NCI-H1694 treated with DMSO at 0.1 percent for 48 hours (cell line): Measurements from ENCODE around the gene NIPAL1.

Experiments
- DNase-seq: peaks from one replicate; lab custom pipeline; 2025; lab: John Stamatoyannopoulos, UW

Gene NIPAL1

GRCh38 chr4:48027653-48028052 lies 11.1 kb downstream of the NIPAL1 start:
- no peak for DNase-seq

GRCh38 chr4:48028696-48029095 lies 12.1 kb downstream of the NIPAL1 start:
- DNase-seq: no peak

GRCh38 chr4:48030470-48030869 lies 13.9 kb downstream of the NIPAL1 start:
- no peak for DNase-seq

GRCh38 chr4:48031802-48032525 lies 15.4 kb downstream of the NIPAL1 start:
- no peak for DNase-seq

- DNase-seq: no peak
Observed at GRCh38 chr4:48032721-48033120, 16.1 kb downstream of the NIPAL1 start.

GRCh38 chr4:48033412-48033811 lies 16.8 kb downstream of the NIPAL1 start:
- DNase-seq: no peak

GRCh38 chr4:48033825-48034413 lies 17.3 kb downstream of the NIPAL1 start:
- DNase-seq: no peak

- no peak for DNase-seq
Observed at GRCh38 chr4:48035952-48036351, 19.4 kb downstream of the NIPAL1 start.

- DNase-seq: no peak
Observed at GRCh38 chr4:48037117-48037462, 20.5 kb downstream of the NIPAL1 start.

- no peak for DNase-seq
Observed at GRCh38 chr4:48038666-48039065, 22.1 kb downstream of the NIPAL1 start.

GRCh38 chr4:48039561-48039960 lies 23.0 kb downstream of the NIPAL1 start:
- no peak for DNase-seq

GRCh38 chr4:48041535-48042137 lies 25.1 kb downstream of the NIPAL1 start:
- DNase-seq: no peak

- no peak for DNase-seq
Observed at GRCh38 chr4:48042979-48043461, 26.4 kb downstream of the NIPAL1 start.

GRCh38 chr4:48043504-48043903 lies 26.9 kb downstream of the NIPAL1 start:
- no peak for DNase-seq

- DNase-seq: no peak
Observed at GRCh38 chr4:48044298-48044697, 27.7 kb downstream of the NIPAL1 start.

- no peak for DNase-seq
Observed at GRCh38 chr4:48046059-48046458, 29.5 kb downstream of the NIPAL1 start.

GRCh38 chr4:48047421-48047844 lies 30.9 kb downstream of the NIPAL1 start:
- no peak for DNase-seq

- DNase-seq: no peak
Observed at GRCh38 chr4:48047896-48048295, 31.3 kb downstream of the NIPAL1 start.

- no peak for DNase-seq
Observed at GRCh38 chr4:48049483-48049882, 32.9 kb downstream of the NIPAL1 start.

GRCh38 chr4:48051078-48051477 lies 34.5 kb downstream of the NIPAL1 start:
- no peak for DNase-seq

- DNase-seq: no peak
Observed at GRCh38 chr4:48058617-48059530, 42.3 kb downstream of the NIPAL1 start.

GRCh38 chr4:48064349-48064748 lies 47.8 kb downstream of the NIPAL1 start:
- DNase-seq: no peak
